Neural progenitor cell (in vitro differentiated cells): Measurements from ENCODE around the gene DYNLT4. TPM values are rescaled to one million over a fixed set of nuclear protein-coding genes. Genes with fewer than 3 reads are reported as not detected.

Experiments
- DNase-seq: peaks from one replicate; pipeline ENCODE4 v3.0.0-alpha.2; 2016; ENCODE audit warnings: low spot score
- H2AFZ ChIP-seq: fragments of 200-600 bp; sonication (generic); replicated peaks from 2 replicates; pipeline ENCODE4 v1.6.1; 2016; ENCODE audit warnings: antibody characterized with exemption
- H3F3A ChIP-seq: fragments of 200-600 bp; sonication (generic); 2 replicates; pipeline ENCODE4 v1.6.1; 2016; ENCODE audit warnings: antibody characterized with exemption, low read depth
- H3K27ac ChIP-seq: fragments of 200-600 bp; sonication (generic); 2 replicates; pipeline ENCODE4 v1.5.1; 2016; ENCODE audit warnings: mild to moderate bottlenecking
- H3K27me3 ChIP-seq: fragments of 200-600 bp; sonication (generic); 2 replicates; pipeline ENCODE4 v1.6.1; 2016; ENCODE audit warnings: mild to moderate bottlenecking, moderate library complexity
- H3K36me3 ChIP-seq: fragments of 200-600 bp; sonication (generic); 2 replicates; pipeline ENCODE4 v1.5.1; 2016
- H3K4me1 ChIP-seq: fragments of 200-600 bp; sonication (generic); 2 replicates; pipeline ENCODE4 v1.6.1; 2016; ENCODE audit warnings: mixed run types
- H3K4me2 ChIP-seq: fragments of 200-600 bp; sonication (generic); 2 replicates; pipeline ENCODE4 v1.6.1; 2016
- H3K4me3 ChIP-seq: fragments of 200-600 bp; sonication (generic); 2 replicates; pipeline ENCODE4 v1.5.1; 2016
- H3K79me2 ChIP-seq: fragments of 200-600 bp; sonication (generic); 2 replicates; pipeline ENCODE4 v1.6.1; 2016; ENCODE audit warnings: low read depth
- H3K9ac ChIP-seq: fragments of 200-600 bp; sonication (generic); 2 replicates; pipeline ENCODE4 v1.6.1; 2016
- H3K9me3 ChIP-seq: fragments of 200-600 bp; sonication (generic); 2 replicates; pipeline ENCODE4 v1.5.1; 2016; ENCODE audit warnings: low read depth
- H4K20me1 ChIP-seq: fragments of 200-600 bp; sonication (generic); 2 replicates; pipeline ENCODE4 v1.6.1; 2016; ENCODE audit warnings: low read depth
- H3K27ac Mint-ChIP-seq: 3 replicates; pipeline ENCODE4 v1.8.0; 2021; ENCODE audit warnings: mixed read lengths
- H3K27me3 Mint-ChIP-seq: 2 replicates; pipeline ENCODE4 v1.8.0; 2022; ENCODE audit warnings: low read depth, mild to moderate bottlenecking, inconsistent platforms, moderate library complexity, mixed read lengths; ENCODE audit not compliant: insufficient read depth
- H3K36me3 Mint-ChIP-seq: 3 replicates; pipeline ENCODE4 v1.8.0; 2021; ENCODE audit warnings: mixed read lengths
- H3K4me1 Mint-ChIP-seq: 3 replicates; pipeline ENCODE4 v1.8.0; 2021; ENCODE audit warnings: mixed read lengths
- H3K4me3 Mint-ChIP-seq: 3 replicates; pipeline ENCODE4 v1.8.0; 2021; ENCODE audit warnings: mild to moderate bottlenecking, moderate library complexity, mixed read lengths
- H3K9me3 Mint-ChIP-seq: 3 replicates; pipeline ENCODE4 v1.8.0; 2020; ENCODE audit warnings: mixed read lengths
- CTCF ChIP-seq: fragments of 200-600 bp; sonication (generic); IDR thresholded peaks from 2 replicates; pipeline ENCODE4 v1.5.1; 2017; ENCODE audit warnings: antibody characterized with exemption, mild to moderate bottlenecking
- EZH2 ChIP-seq: fragments of 200-600 bp; sonication (generic); IDR thresholded peaks from 2 replicates; pipeline ENCODE4 v1.6.1; 2017; ENCODE audit warnings: antibody characterized with exemption, mild to moderate bottlenecking, moderate library complexity
- EZH2phosphoT487 ChIP-seq: fragments of 200-600 bp; sonication (generic); IDR thresholded peaks from 2 replicates; pipeline ENCODE4 v1.6.1; 2017; ENCODE audit warnings: antibody characterized with exemption
- small RNA-seq: library from RNA; depleted of rRNA; stranded (forward); fragments of <200 nt; gene quantifications from one replicate; pipeline ENCODE3, GENCODE V24; 2015
- total RNA-seq: library from RNA; depleted of rRNA; stranded (reverse); fragments of >200 nt; gene quantifications from 2 replicates; pipeline ENCODE4 v1.2.3, GENCODE V29; 2015; ENCODE audit warnings: low replicate concordance

The DYNLT4 gene
- total RNA-seq, 1 donor from 2014 or later: not detected

DNA sequence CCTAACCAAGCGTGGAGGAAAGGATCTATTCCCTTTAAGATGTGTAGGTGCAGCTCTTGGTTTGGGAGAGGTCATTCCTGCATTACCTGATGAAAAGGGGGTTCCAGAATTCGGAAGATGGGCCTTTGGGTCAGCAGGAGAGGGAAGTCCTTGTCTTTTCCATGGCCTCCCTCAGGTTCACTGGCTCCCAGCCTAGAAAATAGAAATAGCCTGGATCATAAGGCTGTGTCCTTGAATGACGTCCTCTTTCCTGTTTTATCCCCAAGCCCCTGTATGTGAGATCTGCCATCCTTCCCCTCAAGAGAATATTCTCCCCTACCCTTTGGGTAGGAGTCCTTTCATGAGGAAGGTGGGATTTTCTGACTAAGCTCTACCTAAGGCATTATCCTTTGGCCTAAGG lies 46.3 kb downstream of the DYNLT4 start:
- Histone ChIP-seq H3K9ac (no peak overlapping the region), H3K4me3 (no peak overlapping the region), H3K4me2 (no peak overlapping the region), H3K4me1 (no peaks in the 10 kb centered on the region), H3K9me3 (no peaks in the 10 kb centered on the region), H4K20me1 (no peaks in the 10 kb centered on the region), H3K27ac (no peak overlapping the region), H2AFZ (no peak overlapping the region), H3K79me2 (no peaks in the 10 kb centered on the region), H3K36me3 (no peaks in the 10 kb centered on the region), H3K27me3 (no peaks in the 10 kb centered on the region), H3F3A (peaks cover 6% of the 10 kb centered on the region)
- Mint-ChIP-seq H3K4me1 (no peaks in the 10 kb centered on the region), H3K36me3 (peaks cover 37% of the 10 kb centered on the region), H3K4me3 (no peak overlapping the region), H3K27me3 (peaks cover 2% of the 10 kb centered on the region), H3K9me3 (no peaks in the 10 kb centered on the region), H3K27ac (no peak overlapping the region)
- DNase-seq: no peak
- TF ChIP-seq EZH2phosphoT487 (no peak), EZH2 (no peak), CTCF (no peak)

- no peak overlapping the region for H3K4me3 ChIP-seq
- TF ChIP-seq EZH2phosphoT487 (no peak), EZH2 (no peak), CTCF (no peak)
- no peak overlapping the region for H3K27ac ChIP-seq
- no peak overlapping the region for H3K4me3 Mint-ChIP-seq
- H3K79me2 ChIP-seq: no peaks in the 10 kb centered on the region
- H3K27ac Mint-ChIP-seq: no peak overlapping the region
- H3K9me3 ChIP-seq: no peaks in the 10 kb centered on the region
- H3K27me3 Mint-ChIP-seq: peaks cover 2% of the 10 kb centered on the region
- H3K4me1 Mint-ChIP-seq: no peaks in the 10 kb centered on the region
- H3K4me1 ChIP-seq: no peaks in the 10 kb centered on the region
- no peak overlapping the region for H2AFZ ChIP-seq
- H3K27me3 ChIP-seq: no peaks in the 10 kb centered on the region
- H4K20me1 ChIP-seq: no peaks in the 10 kb centered on the region
- no peak overlapping the region for H3K9ac ChIP-seq
- no peak for DNase-seq
- H3K36me3 Mint-ChIP-seq: peaks cover 45% of the 10 kb centered on the region
- no peaks in the 10 kb centered on the region for H3K36me3 ChIP-seq
- H3F3A ChIP-seq: peaks cover 4% of the 10 kb centered on the region
- H3K4me2 ChIP-seq: no peak overlapping the region
- no peaks in the 10 kb centered on the region for H3K9me3 Mint-ChIP-seq
Observed at GRCh38 chr1:44759077-44759476, 48.1 kb downstream of the DYNLT4 start.

GRCh38 chr1:44757420-44757819 lies 49.7 kb downstream of the DYNLT4 start:
- H3K36me3 Mint-ChIP-seq: peaks cover 47% of the 10 kb centered on the region

More at GRCh38 chr1:44757420-44757819, 49.7 kb downstream of the DYNLT4 start:
- DNase-seq: no peak
- Histone ChIP-seq H2AFZ (no peak overlapping the region), H3K4me2 (no peak overlapping the region), H3F3A (peaks cover 4% of the 10 kb centered on the region), H3K36me3 (peaks cover 2% of the 10 kb centered on the region), H3K27me3 (no peaks in the 10 kb centered on the region), H3K79me2 (no peaks in the 10 kb centered on the region), H3K4me3 (no peak overlapping the region), H3K9me3 (no peaks in the 10 kb centered on the region), H3K27ac (no peak overlapping the region), H3K9ac (no peak overlapping the region), H3K4me1 (no peaks in the 10 kb centered on the region), H4K20me1 (no peaks in the 10 kb centered on the region)
- no peak overlapping the region for H3K27ac Mint-ChIP-seq
- no peaks in the 10 kb centered on the region for H3K9me3 Mint-ChIP-seq
- H3K4me3 Mint-ChIP-seq: no peak overlapping the region
- no peaks in the 10 kb centered on the region for H3K4me1 Mint-ChIP-seq
- peaks cover 2% of the 10 kb centered on the region for H3K27me3 Mint-ChIP-seq
- TF ChIP-seq EZH2phosphoT487 (no peak), EZH2 (no peak), CTCF (no peak)

Small RNA genes lying within 50 kb of the gene (small RNA-seq; reads per million reads assigned to genes)
- gene AL136380.1 (not detected), gene SNORD38A (74.7 reads per million, percentile 98 among the genes with 10 or more reads in this experiment), gene SNORD38B (not detected), gene SNORD46 (2,558 reads per million, percentile 100 among the genes with 10 or more reads in this experiment), gene SNORD55 (not detected)

Other genes starting within 250 kb of the DYNLT4 start
- 5.0 and 6.7 TPM in 2 replicates for gene TMEM53, start 132.9 kb downstream of the DYNLT4 start, total RNA-seq
- gene ARMH1, start 132.6 kb downstream of the DYNLT4 start, total RNA-seq: 3.6 and 11.4 TPM in 2 replicates
- gene RNU5D-1, start 76.2 kb downstream of the DYNLT4 start, total RNA-seq: not detected in 2 replicates
- 130 and 133 TPM in 2 replicates for gene KIF2C, start 67.5 kb downstream of the DYNLT4 start, total RNA-seq
- 3,812 and 4,281 TPM in 2 replicates for gene RPS8, start 31.8 kb downstream of the DYNLT4 start, total RNA-seq
- gene BEST4, start 19.2 kb downstream of the DYNLT4 start, total RNA-seq: 0.65 and 0.84 TPM in 2 replicates
- 2.2 and 6.6 TPM in 2 replicates for gene PLK3, start 7.0 kb downstream of the DYNLT4 start, total RNA-seq
- gene BTBD19, start 1.2 kb upstream of the DYNLT4 start, total RNA-seq: 1.4 and 1.7 TPM in 2 replicates
- gene PTCH2, start 35.9 kb upstream of the DYNLT4 start, total RNA-seq: 0.09 TPM in 1 of 2 replicates, not detected in the other
- 29.1 and 33.7 TPM in 2 replicates for gene EIF2B3, start 179.2 kb upstream of the DYNLT4 start, total RNA-seq
- gene HECTD3, start 204.0 kb upstream of the DYNLT4 start, total RNA-seq: 13.1 and 26.7 TPM in 2 replicates
- 46.5 and 59.8 TPM in 2 replicates for gene UROD, start 204.9 kb upstream of the DYNLT4 start, total RNA-seq